Ascending aorta (tissue), 2 donors: ENCODE results near the gene PSMB7. TPM values are rescaled to one million over a fixed set of nuclear protein-coding genes. Genes with fewer than 3 reads are reported as not detected.

Experiments
- DNase-seq, 2 donors: peaks; one replicate each; pipeline ENCODE4 v3.0.0-alpha.2; 2019; ENCODE audit warnings: low spot score in 2 of 2
- H3K27ac ChIP-seq, 2 donors: fragments of 200-600 bp; sonication (generic); one replicate each; pipeline ENCODE4 v1.5.1; 2016 to 2017; ENCODE audit warnings: mild to moderate bottlenecking in 1 of 2
- H3K27me3 ChIP-seq: fragments of 200-600 bp; sonication (generic); one replicate; pipeline ENCODE4 v1.5.1; 2017
- H3K36me3 ChIP-seq, 2 donors: fragments of 200-600 bp; sonication (generic); one replicate each; pipeline ENCODE4 v1.5.1; 2016
- H3K4me1 ChIP-seq, 2 donors: fragments of 200-600 bp; sonication (generic); one replicate each; pipeline ENCODE4 v1.5.1; 2016 to 2017; ENCODE audit warnings: mild to moderate bottlenecking in 1 of 2
- H3K4me3 ChIP-seq, 2 donors: fragments of 200-600 bp; sonication (generic); one replicate each; pipeline ENCODE4 v1.5.1; 2016 to 2017; ENCODE audit warnings: mild to moderate bottlenecking in 1 of 2
- H3K9me3 ChIP-seq, 2 donors: fragments of 200-600 bp; sonication (generic); one replicate each; pipeline ENCODE4 v1.5.1; 2016
- intact Hi-C: fragments of 100-400 bp; cut with DNase I; formaldehyde crosslinking; loops from one replicate; pipeline ENCODE4 v1.15.1; 2023
- total RNA-seq: library from RNA; depleted of rRNA; stranded (reverse); fragments of >200 nt; gene quantifications from one replicate; pipeline ENCODE4 v1.1.0, GENCODE V29; 2016
- TF ChIP-seq, protein P1 (sequence below), 3 experiments: fragments of 200-600 bp in 2 of 3; fragments of 450-650 bp in 1 of 3; sonication (generic) in 2 of 3; IDR thresholded peaks; one replicate each; pipeline ENCODE4 v1.5.1; 2016 to 2019; ENCODE audit warnings: antibody characterized with exemption in 3 of 3, mild to moderate bottlenecking in 1 of 3, moderate library complexity in 1 of 3

PSMB7 gene
- total RNA-seq, 1 donor from 2014 or later, result 21.1 TPM

DNA sequence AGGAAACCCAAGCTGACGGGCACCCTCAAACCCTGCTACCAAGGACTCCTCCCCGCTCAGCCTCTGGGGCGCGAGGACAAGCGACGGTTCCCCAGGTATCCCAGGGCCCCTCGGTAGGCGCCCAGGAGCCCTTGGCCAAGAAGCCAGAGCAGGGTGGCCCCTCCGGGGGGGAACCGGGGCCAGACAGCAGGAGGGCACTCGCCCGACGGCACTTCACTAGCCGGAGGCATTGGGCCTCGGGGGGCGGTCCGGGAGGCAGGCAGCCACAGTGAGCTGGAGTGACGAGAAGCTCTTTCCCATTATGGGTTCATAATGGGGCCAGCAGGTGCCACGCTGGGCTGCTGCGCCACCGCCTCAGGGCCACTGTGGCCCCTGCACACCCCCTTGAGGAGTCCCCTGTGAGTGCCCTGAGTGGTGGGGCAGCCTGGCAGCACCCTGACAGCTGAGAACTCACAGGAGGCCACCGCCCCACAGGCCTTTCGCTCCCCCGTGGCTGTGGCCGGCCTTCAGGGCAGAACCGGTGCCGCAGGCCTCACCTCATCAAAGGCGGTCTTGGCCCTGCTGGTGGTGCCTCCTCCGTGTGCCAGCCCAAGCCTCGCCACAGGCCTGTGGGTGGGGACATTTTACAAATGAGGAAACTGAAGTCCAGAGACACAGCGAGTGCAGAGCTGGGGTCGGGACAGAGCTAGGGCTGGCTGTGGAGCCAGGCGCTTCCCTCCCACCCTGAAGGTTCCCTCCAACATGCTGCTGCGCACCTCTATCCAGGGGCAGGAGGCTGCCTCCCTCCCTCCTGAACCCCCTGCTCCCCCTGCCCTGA is 68.7 kb downstream of the PSMB7 start:
- TF ChIP-seq, protein P1, sequence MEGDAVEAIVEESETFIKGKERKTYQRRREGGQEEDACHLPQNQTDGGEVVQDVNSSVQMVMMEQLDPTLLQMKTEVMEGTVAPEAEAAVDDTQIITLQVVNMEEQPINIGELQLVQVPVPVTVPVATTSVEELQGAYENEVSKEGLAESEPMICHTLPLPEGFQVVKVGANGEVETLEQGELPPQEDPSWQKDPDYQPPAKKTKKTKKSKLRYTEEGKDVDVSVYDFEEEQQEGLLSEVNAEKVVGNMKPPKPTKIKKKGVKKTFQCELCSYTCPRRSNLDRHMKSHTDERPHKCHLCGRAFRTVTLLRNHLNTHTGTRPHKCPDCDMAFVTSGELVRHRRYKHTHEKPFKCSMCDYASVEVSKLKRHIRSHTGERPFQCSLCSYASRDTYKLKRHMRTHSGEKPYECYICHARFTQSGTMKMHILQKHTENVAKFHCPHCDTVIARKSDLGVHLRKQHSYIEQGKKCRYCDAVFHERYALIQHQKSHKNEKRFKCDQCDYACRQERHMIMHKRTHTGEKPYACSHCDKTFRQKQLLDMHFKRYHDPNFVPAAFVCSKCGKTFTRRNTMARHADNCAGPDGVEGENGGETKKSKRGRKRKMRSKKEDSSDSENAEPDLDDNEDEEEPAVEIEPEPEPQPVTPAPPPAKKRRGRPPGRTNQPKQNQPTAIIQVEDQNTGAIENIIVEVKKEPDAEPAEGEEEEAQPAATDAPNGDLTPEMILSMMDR (IDR thresholded peaks at IDR 0.05), result no peak
- Histone ChIP-seq H3K9me3 (no peaks in the 10 kb centered on the region), H3K4me3 (no peak overlapping the region), H3K36me3 (peaks cover 57 to 74% of the 10 kb centered on the region in 2 donors), H3K4me1 (peaks cover 0 to 10% of the 10 kb centered on the region in 2 donors), H3K27me3 (no peaks in the 10 kb centered on the region), H3K27ac (no peak overlapping the region)
- DNase-seq, result no peak
- intact Hi-C loops, result no loop called here

GRCh38 chr9:124345751-124346281 is 69.4 kb downstream of the PSMB7 start:
- DNase-seq, result no peak
- no peaks in the 10 kb centered on the region for H3K9me3 ChIP-seq
- peaks cover 51 to 68% of the 10 kb centered on the region in 2 donors for H3K36me3 ChIP-seq
- intact Hi-C loops, result no loop called here
- peaks cover 0 to 10% of the 10 kb centered on the region in 2 donors for H3K4me1 ChIP-seq
- no peak overlapping the region for H3K4me3 ChIP-seq
- TF ChIP-seq, protein P1 (IDR thresholded peaks at IDR 0.05), result no peak
- H3K27me3 ChIP-seq, result no peaks in the 10 kb centered on the region
- no peak overlapping the region for H3K27ac ChIP-seq

GRCh38 chr9:124345063-124345462 is 70.2 kb downstream of the PSMB7 start:
- H3K9me3 ChIP-seq, result no peaks in the 10 kb centered on the region
- H3K4me1 ChIP-seq, result peaks cover 0 to 10% of the 10 kb centered on the region in 2 donors
- DNase-seq, result no peak
- H3K27ac ChIP-seq, result no peak overlapping the region
- TF ChIP-seq, protein P1 (IDR thresholded peaks at IDR 0.05), result no peak
- no peak overlapping the region for H3K4me3 ChIP-seq
- intact Hi-C loops, result no loop called here
- H3K36me3 ChIP-seq, result peaks cover 43 to 68% of the 10 kb centered on the region in 2 donors
- H3K27me3 ChIP-seq, result no peaks in the 10 kb centered on the region

DNA sequence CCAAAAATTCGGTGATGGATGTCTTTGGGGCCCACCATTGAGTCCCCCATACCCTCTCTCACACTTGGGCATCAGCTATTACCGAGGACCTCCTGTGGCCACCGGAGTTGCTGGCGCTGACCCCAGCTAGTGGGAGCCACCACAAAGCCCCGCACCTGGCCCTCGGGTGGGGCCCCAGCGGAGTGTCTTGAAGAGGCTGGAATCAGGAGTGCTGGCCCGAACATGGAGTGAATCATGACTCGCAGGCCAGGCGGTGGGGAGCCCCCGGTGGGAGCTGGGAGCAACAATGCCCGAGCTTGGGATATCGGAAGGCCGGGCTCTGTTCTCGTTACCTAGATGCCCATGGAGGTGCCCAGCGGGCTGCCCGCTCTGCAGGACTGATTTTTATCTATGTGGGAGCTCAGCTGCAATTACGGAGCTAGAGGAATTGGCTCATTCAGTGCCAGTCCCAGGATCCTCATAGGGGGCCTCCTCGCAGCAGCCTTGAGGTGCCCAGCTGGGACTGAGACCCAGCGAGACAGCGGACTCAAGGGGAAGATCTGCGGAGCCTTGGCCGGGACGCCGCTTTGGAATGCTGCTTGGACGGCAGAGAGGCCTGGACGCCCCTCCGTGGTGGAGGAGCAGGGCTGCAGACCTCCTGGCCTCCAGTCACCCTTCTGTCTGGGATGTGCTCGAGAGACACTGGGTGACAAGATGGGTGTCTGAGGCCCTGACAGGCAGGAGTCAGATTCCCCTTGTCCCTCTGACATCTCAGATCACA is 70.8 kb downstream of the PSMB7 start:
- no peaks in the 10 kb centered on the region for H3K27me3 ChIP-seq
- no peak overlapping the region for H3K27ac ChIP-seq
- TF ChIP-seq, protein P1 (IDR thresholded peaks at IDR 0.05), result no peak
- peaks cover 41 to 66% of the 10 kb centered on the region in 2 donors for H3K36me3 ChIP-seq
- DNase-seq, result no peak
- no peaks in the 10 kb centered on the region for H3K9me3 ChIP-seq
- intact Hi-C loops, result no loop called here
- H3K4me1 ChIP-seq, result peaks cover 0 to 10% of the 10 kb centered on the region in 2 donors
- no peak overlapping the region for H3K4me3 ChIP-seq

GRCh38 chr9:124343533-124344290 is 71.5 kb downstream of the PSMB7 start:
- peaks cover 38 to 64% of the 10 kb centered on the region in 2 donors for H3K36me3 ChIP-seq
- TF ChIP-seq, protein P1 (IDR thresholded peaks at IDR 0.05), result no peak
- intact Hi-C loops, result no loop called here
- peaks cover 0 to 10% of the 10 kb centered on the region in 2 donors for H3K4me1 ChIP-seq
- DNase-seq, result no peak
- peak overlapping the region; percentile 65 to 80 for H3K27ac ChIP-seq
- no peaks in the 10 kb centered on the region for H3K27me3 ChIP-seq
- no peaks in the 10 kb centered on the region for H3K9me3 ChIP-seq
- peak overlapping the region in 1 of 2 donors; percentile 50 for H3K4me3 ChIP-seq
